ENCODE measurements around the gene DYRK1B. TPM values are rescaled to one million over a fixed set of nuclear protein-coding genes. Genes with fewer than 3 reads are reported as not detected.

DYRK1B gene
- total and polyA plus RNA-seq, 2 donors from 2014 or later, result 18.9 to 28.9 TPM

GRCh38 chr19:39820696-39821095, 13.3 kb downstream of the DYRK1B start:
- H3K4me1 ChIP-seq (ENCODE audit: control insufficient read depth in 2 of 3, insufficient read depth in 2 of 3, low read depth in 1 of 3, low read length in 3 of 3), result peaks cover 0 to 8% (median 5%) of the 10 kb centered on the region in 3 donors
- H3K9ac ChIP-seq (ENCODE audit: low read length in 3 of 3), result no peak overlapping the region
- H3K36me3 ChIP-seq (ENCODE audit: control insufficient read depth in 2 of 3, insufficient read depth in 3 of 3, low read length in 3 of 3), result peaks cover 0 to 2% (median 0%) of the 10 kb centered on the region in 3 donors
- TF ChIP-seq CTCF (IDR thresholded peaks at IDR 0.05; ENCODE audit: borderline replicate concordance, extremely low read depth, insufficient read depth), result no peak
- FAIRE-seq, result no peak
- H3K27me3 ChIP-seq (ENCODE audit: control insufficient read depth, insufficient read depth, low read length), result no peaks in the 10 kb centered on the region
- intact Hi-C loops (cut with DNase I), result no loop called here
- no peak overlapping the region for H3K27ac ChIP-seq (ENCODE audit: low read depth in 2 of 2, low read length in 2 of 2)
- no peak overlapping the region for H3K4me3 ChIP-seq (ENCODE audit: low read length in 3 of 3)
- H3K9me3 ChIP-seq (ENCODE audit: control insufficient read depth in 2 of 3, insufficient read depth in 1 of 3, low read length in 3 of 3), result no peaks in the 10 kb centered on the region
- DNase-seq, result no peak

- Histone ChIP-seq H3K36me3 (ENCODE audit: control insufficient read depth in 2 of 3, insufficient read depth in 3 of 3, low read length in 3 of 3) (peaks cover 0 to 2% (median 0%) of the 10 kb centered on the region in 3 donors), H3K27ac (ENCODE audit: low read depth in 2 of 2, low read length in 2 of 2) (no peak overlapping the region), H3K4me1 (ENCODE audit: control insufficient read depth in 2 of 3, insufficient read depth in 2 of 3, low read depth in 1 of 3, low read length in 3 of 3) (peaks cover 0 to 5% (median 5%) of the 10 kb centered on the region in 3 donors), H3K9me3 (ENCODE audit: control insufficient read depth in 2 of 3, insufficient read depth in 1 of 3, low read length in 3 of 3) (no peaks in the 10 kb centered on the region), H3K4me3 (ENCODE audit: low read length in 3 of 3) (no peak overlapping the region), H3K27me3 (ENCODE audit: control insufficient read depth, insufficient read depth, low read length) (no peaks in the 10 kb centered on the region), H3K9ac (ENCODE audit: low read length in 3 of 3) (no peak overlapping the region)
- intact Hi-C loops (cut with DNase I), result no loop called here
- FAIRE-seq, result no peak
- no peak for TF ChIP-seq CTCF (IDR thresholded peaks at IDR 0.05; ENCODE audit: borderline replicate concordance, extremely low read depth, insufficient read depth)
- DNase-seq, result no peak
Observed at GRCh38 chr19:39819786-39820185, 14.2 kb downstream of the DYRK1B start.

GRCh38 chr19:39818626-39819097, 15.3 kb downstream of the DYRK1B start:
- intact Hi-C loops (cut with DNase I), result no loop called here
- no peaks in the 10 kb centered on the region for H3K9me3 ChIP-seq (ENCODE audit: control insufficient read depth in 2 of 3, insufficient read depth in 1 of 3, low read length in 3 of 3)
- peaks cover 0 to 3% (median 2%) of the 10 kb centered on the region in 3 donors for H3K4me1 ChIP-seq (ENCODE audit: control insufficient read depth in 2 of 3, insufficient read depth in 2 of 3, low read depth in 1 of 3, low read length in 3 of 3)
- H3K4me3 ChIP-seq (ENCODE audit: low read length in 3 of 3), result no peak overlapping the region
- no peaks in the 10 kb centered on the region for H3K27me3 ChIP-seq (ENCODE audit: control insufficient read depth, insufficient read depth, low read length)
- no peak overlapping the region for H3K9ac ChIP-seq (ENCODE audit: low read length in 3 of 3)
- TF ChIP-seq CTCF (IDR thresholded peaks at IDR 0.05; ENCODE audit: borderline replicate concordance, extremely low read depth, insufficient read depth), result no peak
- DNase-seq, result no peak
- no peak for FAIRE-seq
- no peak overlapping the region for H3K27ac ChIP-seq (ENCODE audit: low read depth in 2 of 2, low read length in 2 of 2)
- peaks cover 0 to 2% (median 0%) of the 10 kb centered on the region in 3 donors for H3K36me3 ChIP-seq (ENCODE audit: control insufficient read depth in 2 of 3, insufficient read depth in 3 of 3, low read length in 3 of 3)
